Renal cortical epithelial cell (primary cell): Measurements from ENCODE around the gene CDK2AP2. TPM values are rescaled to one million over a fixed set of nuclear protein-coding genes. Genes with fewer than 3 reads are reported as not detected.
"Not testable (repeated sequence)": the region's sequence is repeated elsewhere in the genome, so short reads cannot be mapped to it uniquely, and the experiment has no call there.

Experiments
- DNase-seq: peaks from one replicate; pipeline ENCODE4 v3.0.0-alpha.2; 2011; ENCODE audit warnings: low read depth
- total RNA-seq: library from RNA; depleted of rRNA; stranded (reverse); fragments of >200 nt; gene quantifications from 2 replicates; pipeline ENCODE4 v1.2.3, GENCODE V29; 2014

CDK2AP2 gene, protein sequence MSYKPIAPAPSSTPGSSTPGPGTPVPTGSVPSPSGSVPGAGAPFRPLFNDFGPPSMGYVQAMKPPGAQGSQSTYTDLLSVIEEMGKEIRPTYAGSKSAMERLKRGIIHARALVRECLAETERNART
- total RNA-seq: 34.4 and 90.4 TPM in 2 replicates

DNA sequence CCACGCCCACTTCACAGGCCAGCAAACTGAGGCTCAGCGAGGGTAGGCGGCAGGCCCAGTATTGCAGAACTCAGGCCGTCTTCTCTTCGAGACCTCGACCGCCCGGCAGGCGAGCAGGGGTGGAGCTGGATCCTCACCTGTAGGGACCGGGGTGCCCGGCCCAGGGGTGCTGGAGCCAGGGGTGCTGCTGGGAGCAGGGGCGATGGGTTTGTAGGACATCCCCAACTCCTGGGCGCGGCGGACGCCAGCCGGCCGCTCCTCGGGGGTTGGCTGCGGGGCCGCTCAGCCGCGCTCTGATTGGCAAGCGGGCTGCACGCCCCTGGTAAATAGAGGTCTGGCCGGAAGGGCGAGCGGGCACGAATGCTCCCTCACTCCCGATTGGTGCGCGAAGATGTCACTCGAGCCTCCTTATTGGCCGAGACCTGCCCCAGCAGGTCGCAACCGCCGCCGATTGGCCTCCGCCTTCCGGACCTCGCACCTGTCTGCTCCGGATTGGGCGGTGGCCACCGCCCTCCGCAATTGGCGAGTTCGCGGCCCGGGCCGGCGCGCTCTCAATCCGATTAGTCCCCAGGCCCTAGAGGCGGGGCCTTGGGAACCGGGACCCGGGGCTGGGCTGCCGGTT, at the start of gene CDK2AP2:
TSS of gene CDK2AP2 (minus strand) at position 299 of the 622 bp plus-strand sequence. CDS start at position 219, 80 bp downstream.
- DNase-seq: peak; percentile 96

DNA sequence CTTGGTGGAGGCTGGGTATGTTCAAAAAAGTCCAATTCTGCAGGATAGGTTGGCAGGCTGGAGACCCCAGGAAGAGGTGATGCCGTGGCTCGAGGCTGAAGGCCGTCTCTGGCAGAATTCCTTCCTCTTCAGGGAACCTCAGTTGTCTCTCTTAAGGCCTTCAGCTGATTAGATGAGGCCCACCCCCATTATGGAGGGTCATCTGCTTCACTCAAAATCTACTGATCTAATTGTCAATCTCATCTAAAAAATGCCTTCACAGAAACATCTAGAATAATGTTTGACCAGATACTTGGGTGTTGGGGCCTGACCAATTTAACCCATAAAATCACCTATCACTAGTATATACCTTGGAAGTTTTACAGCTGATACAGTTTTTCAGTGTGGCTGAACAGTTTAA, 48.3 kb upstream of the CDK2AP2 start:
- DNase-seq: no peak

DNA sequence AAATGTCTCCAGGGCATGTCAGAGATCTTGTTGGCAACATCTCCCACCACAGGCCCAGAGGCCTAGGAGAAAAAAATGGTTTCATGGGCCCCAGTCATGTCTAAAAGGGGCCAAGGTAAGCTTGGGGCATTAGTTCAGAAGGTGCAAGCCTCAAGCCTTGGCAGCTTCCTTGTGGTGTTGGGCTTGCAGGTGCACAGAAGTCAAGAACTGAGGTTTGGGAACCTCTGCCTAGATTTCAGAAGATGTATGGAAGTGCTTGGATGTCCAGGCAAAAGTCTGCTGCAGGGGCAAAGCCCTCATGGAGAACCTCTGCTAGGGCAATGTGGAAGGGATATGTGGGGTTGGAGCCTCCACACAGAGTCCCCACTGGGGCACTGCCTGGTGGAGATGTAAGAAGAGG, 43.7 kb upstream of the CDK2AP2 start:
- not testable (repeated sequence) for DNase-seq

DNA sequence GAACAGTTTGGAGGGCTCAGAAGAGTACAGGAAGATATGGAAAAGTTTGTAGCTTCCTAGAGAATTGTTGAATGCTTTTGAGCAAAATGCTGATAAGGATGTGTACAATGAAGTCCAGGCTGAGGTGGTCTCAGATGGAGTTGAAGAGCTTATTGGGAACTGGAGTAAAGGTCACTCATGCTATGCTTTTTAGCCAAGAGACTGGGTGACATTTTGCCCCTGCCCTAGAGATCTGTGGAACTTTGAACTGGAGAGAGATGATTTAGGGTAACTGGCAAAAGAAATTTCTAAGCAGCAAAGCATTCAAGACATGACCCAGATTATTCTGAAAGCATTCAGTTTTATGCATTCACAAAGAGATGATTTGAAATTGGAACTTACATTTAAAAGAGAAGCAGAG, 43.2 kb upstream of the CDK2AP2 start:
- DNase-seq: no peak

DNA sequence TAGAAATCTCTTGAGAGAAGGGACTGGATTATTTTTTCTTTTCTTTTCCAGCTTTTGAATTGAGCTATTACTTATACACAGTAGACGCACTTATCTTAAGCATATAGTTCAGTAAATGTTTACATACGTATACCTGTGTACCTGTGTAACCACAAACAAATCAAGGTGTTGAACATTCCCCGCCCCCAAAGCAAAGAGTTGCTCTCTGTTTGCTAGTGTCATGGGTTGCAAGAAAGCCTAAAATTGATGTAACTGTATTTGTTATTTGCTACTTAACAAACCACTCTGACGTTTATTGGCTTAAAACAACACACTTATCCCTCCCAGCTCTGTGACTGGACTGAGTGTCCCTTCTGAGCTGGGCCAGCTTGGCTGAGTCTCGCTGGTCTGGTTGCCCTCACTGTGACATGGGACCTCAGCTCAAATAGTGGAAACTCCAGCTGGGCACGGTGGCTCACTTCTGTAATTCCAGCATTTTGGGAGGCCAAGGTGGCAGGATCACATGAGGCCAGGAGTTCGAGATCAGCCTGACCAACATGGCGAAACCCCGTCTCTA, 40.7 kb upstream of the CDK2AP2 start:
- no peak for DNase-seq

DNA sequence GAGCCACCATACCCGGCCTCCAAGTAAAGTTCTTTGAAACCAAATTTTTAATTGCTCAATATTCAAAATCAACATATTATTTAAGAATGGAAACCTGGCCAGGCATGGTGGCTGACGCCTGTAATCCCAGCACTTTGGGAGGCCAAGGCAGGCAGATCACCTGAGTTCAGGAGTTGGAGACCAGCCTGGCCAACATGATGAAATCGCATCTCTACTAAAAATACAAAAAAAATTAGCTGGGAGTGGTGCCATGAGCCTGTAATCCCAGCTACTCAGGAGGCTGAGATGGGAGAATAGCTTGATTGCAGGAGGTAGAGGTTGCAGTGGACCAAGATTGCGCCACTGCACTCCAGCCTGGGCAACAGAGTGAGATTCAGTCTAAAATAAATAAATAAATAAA, 40.1 kb upstream of the CDK2AP2 start:
- DNase-seq: not testable (repeated sequence)

DNA sequence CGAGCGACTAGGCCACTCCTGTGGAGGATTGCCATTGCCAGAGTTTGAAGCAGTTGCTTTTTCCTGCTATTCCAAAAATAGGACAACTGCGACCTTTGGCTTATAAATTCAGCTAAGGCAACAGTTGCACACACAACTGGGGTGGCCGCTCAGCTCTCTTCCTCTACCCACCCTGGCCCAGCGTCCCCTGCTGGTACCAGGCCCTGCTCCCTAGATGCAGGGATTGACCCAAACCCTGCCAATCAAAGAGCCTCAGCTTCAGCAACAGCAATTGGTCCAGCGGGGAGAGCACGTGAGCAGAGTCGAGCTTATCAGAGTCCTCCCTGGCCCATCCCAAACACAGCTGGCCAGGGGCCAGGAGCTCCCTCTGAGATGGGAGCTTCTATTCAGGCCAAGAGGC, 37.3 kb upstream of the CDK2AP2 start:
- DNase-seq: peak; percentile 29

DNA sequence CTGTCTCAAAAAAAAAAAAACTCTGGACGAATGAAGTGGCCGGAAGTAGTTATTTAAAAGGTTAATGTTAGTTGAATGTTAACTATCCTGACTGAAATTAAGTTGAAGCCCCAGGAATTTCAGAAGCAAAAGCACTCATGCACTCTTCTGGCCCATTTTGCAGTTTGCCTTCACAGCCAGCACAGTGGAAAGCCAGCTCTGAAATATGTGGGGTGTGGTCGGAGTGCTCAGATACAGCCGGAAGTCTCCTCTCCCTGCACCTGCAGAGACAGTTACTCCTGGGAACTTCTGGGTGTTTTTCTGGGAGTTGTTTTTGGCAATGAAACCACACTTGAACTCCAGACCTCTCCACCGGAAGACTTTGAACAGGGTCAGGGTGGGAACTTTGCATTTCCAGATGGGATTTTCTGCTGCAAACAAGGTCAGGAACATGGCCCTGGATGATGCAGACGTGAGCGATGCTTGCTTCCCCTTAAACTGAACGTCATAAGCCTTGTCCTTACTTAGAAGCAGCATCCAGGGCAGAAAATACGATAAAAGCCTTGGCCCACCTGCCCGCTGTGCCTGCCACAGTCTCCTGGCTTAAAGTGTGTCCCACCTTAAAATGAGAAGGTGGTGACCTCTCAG, 36.8 kb upstream of the CDK2AP2 start:
- peak; percentile 85 for DNase-seq

DNA sequence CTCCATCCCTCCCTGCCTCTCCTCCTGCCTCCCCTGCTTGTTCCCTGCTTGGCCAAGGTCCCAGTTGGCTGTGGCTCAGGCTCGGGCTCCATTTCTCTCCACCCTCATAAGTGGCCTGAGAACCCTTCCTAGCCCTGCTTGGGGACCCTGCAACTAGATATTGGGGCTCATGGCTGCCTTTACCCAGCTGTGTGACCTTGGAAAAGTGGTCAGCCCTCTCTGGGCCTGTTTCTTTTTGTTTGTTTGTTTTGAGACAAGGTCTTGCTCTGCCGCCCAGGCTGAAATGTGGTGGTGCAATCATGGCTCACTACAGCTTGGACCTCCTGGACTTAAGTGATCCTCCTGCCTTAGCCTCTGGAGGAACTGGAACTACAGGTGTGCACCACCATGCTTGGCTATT, 35.6 kb upstream of the CDK2AP2 start:
- no peak for DNase-seq

DNA sequence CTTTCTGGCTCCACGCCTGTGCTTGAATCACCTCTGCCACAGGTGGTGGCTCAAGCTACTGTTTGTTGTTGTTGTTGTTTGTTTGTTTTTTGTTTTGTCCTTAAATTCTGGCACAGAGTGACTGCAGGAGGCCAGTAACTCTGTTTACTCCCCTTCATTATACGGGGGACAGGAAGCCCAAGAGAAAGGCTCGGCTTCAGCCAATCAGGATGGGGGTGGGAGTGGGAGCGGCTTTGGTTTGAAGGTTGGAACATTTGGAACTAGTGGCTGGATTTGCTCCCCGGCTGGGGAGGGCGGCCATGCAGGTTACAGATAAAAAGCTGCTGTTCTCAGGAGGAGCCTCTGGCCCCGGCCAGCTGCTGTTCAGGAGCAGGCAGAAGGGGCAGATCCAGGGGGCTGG, 35.0 kb upstream of the CDK2AP2 start:
- DNase-seq: no peak

DNA sequence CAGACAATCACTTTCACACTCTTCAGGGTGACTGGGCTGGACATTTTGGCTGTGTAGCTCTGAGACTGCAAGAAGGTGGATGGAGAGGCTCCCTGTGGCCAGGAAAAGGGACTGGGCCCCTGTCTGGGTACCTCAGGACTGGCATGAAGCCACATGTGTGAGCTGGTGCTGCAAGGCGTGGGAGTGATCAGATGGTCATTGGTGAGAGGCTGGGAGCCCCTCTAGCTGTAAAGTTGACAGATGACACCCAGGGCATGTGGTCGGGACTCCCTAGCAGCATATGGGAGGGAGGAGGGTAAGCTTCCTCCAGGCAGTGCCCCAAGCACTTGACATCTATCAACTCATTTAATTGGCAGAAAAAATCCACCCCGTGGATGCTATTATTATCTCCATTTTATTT, 34.2 kb upstream of the CDK2AP2 start:
- DNase-seq: no peak

DNA sequence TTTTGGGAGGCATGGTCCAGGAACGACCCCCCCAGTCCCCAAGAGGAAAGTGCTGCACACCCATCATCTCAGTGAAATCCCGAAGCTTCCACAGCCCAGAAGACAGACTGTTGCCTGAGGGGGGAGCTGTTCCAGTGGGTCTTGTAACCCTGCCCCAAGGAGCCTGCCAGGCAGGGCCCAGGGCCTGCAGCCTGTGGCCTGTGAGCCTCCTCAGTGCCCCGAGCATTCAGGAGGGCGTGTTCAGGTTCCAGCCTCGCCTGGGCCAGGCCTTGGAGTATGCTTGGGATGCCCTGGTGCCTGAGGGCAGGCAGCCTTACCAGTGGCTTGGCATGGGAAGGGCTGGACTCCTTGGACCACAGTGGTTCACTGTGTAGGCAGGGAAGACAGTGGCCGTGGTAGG, 33.2 kb upstream of the CDK2AP2 start:
- DNase-seq: no peak

DNA sequence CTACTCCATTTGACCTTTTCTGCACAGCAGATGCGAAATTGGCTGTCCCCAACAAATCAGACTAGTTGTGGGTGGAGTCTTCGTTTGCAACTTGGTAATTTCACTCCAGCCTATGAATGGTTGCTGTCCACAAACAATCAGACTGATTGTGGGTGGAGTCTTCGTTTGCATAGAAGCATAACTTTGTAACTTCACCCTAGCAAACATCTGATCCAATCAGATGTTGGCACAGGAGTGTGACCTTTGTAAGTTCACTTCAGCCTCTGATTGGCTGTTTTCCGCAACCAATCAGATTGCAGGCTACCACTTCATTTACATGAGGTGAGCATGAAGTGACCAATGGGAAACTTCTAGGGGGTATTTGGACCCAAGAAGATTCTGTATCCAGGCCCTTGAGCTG, 31.6 kb upstream of the CDK2AP2 start:
- DNase-seq: no peak

DNA sequence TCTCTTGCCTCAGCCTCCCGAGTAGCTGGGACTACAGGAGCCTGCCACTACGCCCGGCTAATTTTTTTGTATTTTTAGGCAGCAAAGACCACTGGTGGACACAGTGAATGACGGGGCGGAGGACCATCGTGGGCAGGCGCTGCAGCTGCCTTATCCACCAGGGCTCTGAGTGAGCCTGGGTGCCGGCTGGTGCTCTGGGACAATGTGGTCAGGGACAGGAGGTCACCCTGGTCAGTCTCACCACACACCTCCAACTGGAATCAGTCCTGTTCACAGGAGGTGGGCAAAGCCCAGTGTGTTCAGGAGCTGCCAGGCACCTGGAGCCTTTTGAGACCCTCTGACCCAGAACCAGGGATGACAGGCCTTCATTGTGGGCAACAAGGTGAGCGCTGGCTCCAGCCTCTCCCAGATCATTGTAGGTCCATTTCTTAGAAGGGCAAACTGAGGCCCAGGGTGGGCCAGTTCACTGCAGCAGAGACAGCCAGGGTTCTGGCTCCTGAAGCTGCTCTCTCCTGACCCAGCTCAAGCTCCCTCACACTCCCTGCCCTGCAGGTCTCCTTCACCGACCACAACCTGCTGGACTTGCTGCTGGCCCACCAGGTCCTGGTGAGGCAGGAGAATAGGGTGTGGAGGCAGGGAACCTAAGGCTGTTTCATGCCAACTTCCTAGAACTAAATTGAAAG, 31.0 kb upstream of the CDK2AP2 start:
- no peak for DNase-seq

DNA sequence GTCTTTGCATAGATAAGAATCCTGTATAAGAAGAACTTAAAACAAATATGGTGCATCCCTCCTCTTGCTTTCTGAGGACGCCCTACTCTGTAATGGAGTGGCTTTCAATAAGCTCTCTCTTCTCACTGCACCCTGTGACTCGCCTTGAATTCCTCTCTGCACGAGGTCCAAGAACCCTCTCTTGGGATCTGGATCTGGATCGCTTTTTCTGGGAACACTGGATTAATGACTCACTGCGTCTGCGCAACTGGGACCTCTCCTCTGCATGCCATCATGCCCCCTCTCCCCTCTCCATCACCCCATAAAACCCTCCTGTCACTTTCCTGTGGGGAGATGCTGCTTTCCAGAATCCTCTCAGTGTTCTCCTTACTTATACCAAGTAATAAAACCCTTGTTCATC, 30.3 kb upstream of the CDK2AP2 start:
- no peak for DNase-seq

DNA sequence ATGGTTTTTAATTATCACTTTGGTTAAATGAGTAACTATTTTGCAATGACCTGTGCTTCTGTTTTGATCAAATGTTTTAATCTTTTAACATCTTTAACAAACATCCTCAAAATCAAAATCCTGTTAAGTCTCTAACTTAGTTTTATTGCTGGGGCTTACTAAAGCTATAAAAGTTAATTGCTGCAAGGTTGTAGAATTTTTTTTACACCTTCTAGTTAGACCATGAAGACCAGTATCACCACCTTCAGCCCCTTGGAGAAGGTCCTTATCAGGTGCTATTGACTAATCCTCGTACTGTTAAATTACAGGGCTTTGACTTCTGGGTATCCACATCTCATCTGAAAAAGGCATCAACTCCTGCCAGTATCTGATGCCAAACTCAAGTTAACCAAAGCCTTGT, 27.6 kb upstream of the CDK2AP2 start:
- no peak for DNase-seq

DNA sequence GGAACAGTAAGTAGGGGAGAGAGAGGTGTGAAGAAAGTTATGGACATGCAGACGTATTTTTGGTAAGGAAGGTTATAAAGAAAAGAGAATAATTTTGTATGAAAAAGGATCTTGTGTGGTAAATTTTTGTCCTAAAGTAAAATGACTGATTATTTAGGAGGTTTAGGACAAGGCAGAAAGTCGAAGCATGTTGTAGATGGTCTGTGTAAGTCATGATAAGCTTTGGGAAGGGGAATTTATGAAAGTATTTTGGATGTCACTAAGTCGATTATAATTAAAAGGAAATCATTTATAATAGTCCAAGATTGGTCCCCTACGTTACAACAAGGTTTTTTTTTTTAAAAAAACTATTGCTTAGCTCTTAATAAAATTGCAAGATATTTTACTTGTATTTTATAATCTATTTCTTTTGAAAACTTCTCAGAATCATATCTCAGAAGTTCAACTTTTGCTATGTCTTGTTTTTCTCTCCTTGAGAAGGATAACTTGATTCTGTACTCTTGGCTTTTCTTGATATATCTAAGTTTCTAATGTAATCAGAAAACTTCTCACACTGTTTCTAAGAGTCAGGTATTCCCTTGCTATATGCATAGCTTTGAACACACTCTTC, 26.2 kb upstream of the CDK2AP2 start:
- no peak for DNase-seq

DNA sequence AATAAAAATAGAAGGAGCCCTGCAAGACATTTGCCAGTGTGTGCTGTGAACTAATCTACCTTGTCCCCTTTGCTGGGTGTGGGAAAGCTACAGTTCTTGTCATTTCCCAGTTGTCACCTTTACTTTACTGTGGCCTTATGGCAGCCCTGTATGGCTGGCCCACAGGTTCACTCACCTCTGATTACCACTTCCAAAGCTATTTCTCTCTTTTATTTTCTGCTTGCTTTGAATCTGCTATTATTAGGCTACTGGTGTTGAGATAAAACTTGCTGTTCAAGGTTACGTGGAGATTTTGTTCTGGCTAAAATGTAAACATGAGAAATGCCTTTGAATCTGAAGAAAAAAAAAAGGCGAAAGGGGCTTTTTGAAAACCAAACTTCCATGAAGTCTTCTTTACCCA, 24.9 kb upstream of the CDK2AP2 start:
- DNase-seq: no peak

DNA sequence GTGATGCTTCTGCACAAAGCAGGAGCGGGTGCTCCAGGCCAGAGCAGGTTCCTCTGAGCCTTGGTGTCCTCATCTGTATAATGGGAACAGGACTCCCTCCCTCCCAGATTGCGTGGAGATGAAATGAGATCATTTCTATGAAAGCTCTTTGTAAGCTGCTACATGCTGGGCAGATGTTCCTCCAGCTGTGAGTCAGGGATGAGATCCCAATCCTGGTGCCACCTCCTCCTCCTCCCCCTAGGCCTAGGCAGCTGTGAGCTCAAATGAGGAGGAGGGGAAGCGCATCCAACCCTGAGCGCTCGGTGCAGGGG, 22.3 kb upstream of the CDK2AP2 start:
- DNase-seq: no peak

DNA sequence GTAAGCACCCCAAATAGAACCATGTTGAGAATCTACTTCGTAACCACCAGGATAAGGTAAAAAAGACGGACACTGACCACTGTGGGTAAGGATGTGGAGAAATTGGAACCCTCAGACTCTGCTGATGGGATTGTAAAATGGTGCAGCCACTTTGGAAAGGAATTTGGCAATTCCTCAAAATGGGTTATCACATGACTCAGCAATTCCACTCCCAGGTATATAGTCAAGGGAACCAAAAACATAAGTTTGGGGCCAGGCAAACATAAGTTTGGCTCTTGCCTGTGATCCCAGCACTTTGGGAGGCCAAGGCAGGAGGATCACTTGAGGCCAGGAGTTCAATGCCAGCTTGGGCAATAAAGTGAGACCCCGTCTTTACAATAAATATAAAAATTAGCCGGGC, 20.4 kb upstream of the CDK2AP2 start:
- no peak for DNase-seq

DNA sequence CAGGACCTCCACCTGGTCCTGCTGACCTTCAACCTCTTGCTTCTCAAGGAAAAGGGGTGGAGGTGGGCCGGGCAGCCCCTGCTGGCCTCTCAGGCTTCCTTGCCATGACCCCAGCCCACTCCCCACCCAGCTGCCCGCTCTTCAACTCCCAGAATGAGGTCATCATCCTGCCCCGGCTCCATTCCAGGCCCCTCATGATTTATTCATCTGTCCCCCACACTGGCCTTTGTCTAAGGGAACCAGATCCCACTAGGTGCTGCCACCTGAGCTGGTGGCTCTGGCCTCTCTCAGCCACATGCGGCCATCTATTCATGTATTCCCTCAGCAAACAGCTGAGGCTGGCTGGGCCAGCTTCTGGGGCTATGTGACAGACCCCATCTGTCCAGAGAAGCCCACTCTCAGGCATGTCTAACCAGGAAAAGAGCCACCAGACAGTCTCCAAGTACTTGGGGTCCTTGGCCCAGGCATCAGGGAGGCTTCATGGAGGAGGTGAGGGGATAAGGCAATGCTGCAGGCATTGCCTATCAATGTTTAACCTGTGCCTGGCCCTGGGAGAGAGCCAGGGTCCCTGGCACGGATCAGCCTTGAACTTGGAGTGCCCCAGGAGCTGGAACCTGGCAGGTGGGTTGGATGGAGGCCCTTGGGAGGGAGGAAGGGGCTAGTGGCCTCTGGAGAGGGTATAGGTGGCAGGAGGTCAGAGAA, 17.5 kb upstream of the CDK2AP2 start:
- no peak for DNase-seq

DNA sequence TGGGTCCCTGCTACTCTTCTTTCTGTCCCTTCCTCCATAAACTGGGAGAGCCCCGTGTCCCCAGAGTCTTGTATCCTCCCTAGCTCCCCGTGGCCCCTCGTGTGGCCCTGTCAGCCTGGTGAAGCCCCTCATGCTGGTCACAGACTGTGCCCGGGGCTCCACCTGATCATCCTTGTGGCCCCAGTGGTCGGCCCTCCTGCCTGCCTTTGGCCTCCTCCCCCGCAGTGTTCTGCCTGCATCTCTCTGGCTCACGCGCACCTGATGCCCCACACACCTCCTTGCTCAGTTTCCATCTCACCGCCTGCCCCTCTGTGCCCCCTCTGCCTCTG, 16.5 kb upstream of the CDK2AP2 start:
- no peak for DNase-seq
